ENCODE measurements around the gene POLQ.
"Not testable (repeated sequence)": the region's sequence is repeated elsewhere in the genome, so short reads cannot be mapped to it uniquely, and the experiment has no call there.

POLQ gene

GRCh38 chr3:121545574-121546455, at the start of gene POLQ:
TSS of gene POLQ (minus strand) at chr3:121545988. CDS start at chr3:121545877, 111 bp downstream.
- Histone ChIP-seq H3K9me3 (ENCODE audit: severe bottlenecking) (no peaks in the 10 kb centered on the region), H3K27me3 (ENCODE audit: insufficient read depth, low read depth, severe bottlenecking) (no peaks in the 10 kb centered on the region), H3K4me3 (ENCODE audit: low read depth, low read length) (peak within 1 kb of the TSS; percentile 73), H3K36me3 (peaks cover 22% of the 10 kb centered on the region), H3K27ac (peak within 1 kb of the TSS; percentile 88)
- peak; percentile 92 for DNase-seq
- TF ChIP-seq CTCF (IDR thresholded peaks at IDR 0.05; ENCODE audit: low read depth, low read length), result no peak

GRCh38 chr3:121594850-121595249, 49.1 kb upstream of the POLQ start:
- no peak for TF ChIP-seq CTCF (IDR thresholded peaks at IDR 0.05; ENCODE audit: low read depth, low read length)
- no peak overlapping the region for H3K4me3 ChIP-seq (ENCODE audit: low read depth, low read length)
- H3K36me3 ChIP-seq, result no peaks in the 10 kb centered on the region
- H3K27ac ChIP-seq, result no peak overlapping the region
- no peak for DNase-seq
- H3K27me3 ChIP-seq (ENCODE audit: insufficient read depth, low read depth, severe bottlenecking), result no peaks in the 10 kb centered on the region
- no peaks in the 10 kb centered on the region for H3K9me3 ChIP-seq (ENCODE audit: severe bottlenecking)

DNA sequence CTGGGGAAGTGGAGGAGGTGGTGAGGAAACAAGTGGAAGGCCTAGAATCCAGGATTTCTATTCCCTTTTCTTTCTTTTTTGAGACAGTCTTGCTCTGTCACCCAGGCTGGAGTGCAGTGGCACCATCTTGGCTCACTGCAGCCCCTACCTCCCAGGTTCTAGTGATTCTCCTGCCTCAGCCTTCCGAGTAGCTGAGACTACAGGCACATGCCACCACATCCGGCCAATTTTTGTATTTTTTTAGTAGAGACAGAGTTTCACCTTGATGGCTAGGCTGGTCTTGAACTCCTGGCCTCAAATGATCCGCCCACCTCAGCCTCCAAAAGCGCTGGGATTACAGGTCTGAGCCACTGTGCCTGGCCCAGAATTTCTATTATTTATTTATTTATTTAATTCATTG, 48.0 kb upstream of the POLQ start:
- not testable (repeated sequence) for DNase-seq; H3K4me3 ChIP-seq (ENCODE audit: low read depth, low read length); H3K27me3 ChIP-seq (ENCODE audit: insufficient read depth, low read depth, severe bottlenecking); H3K36me3 ChIP-seq; H3K9me3 ChIP-seq (ENCODE audit: severe bottlenecking); H3K27ac ChIP-seq

- Histone ChIP-seq H3K36me3 (no peaks in the 10 kb centered on the region), H3K27me3 (ENCODE audit: insufficient read depth, low read depth, severe bottlenecking) (no peaks in the 10 kb centered on the region), H3K27ac (peak within 1 kb of the TSS; percentile 43), H3K9me3 (ENCODE audit: severe bottlenecking) (no peaks in the 10 kb centered on the region), H3K4me3 (ENCODE audit: low read depth, low read length) (no peak within 1 kb of the TSS)
- TF ChIP-seq CTCF (IDR thresholded peaks at IDR 0.05; ENCODE audit: low read depth, low read length), result 0 out of 2 replicates have a peak, but pooled peaks have one; percentile 26
- DNase-seq, result peak; percentile 74
These were observed 47.3 kb upstream of the POLQ start, which contains the start of gene FBXO40 for GRCh38 chr3:121592856-121593702. TSS of gene FBXO40 (plus strand) at chr3:121593379. CDS start at chr3:121620576, 27,197 bp downstream.

DNA sequence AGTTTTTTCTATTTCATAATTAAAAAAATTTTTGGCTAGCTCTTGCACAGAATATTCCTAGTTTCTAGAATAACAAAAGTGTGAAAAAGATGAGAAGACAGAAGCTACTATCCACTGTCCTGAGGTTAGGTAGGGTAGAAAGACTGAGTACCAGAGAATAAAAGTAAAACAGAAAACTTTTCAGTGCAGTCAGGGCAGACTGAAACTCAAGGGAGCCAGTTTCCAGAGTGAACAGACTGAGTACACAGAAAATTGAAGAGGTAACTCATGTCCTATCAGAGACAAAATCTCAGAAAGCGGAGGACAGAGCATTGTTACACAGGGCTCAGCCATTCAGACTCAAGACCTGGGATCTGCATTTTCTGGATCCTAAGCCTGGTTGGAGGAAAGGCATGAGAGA, 38.6 kb upstream of the POLQ start:
- no peak for DNase-seq
- Histone ChIP-seq H3K27ac (no peak overlapping the region), H3K36me3 (no peaks in the 10 kb centered on the region), H3K9me3 (ENCODE audit: severe bottlenecking) (no peaks in the 10 kb centered on the region), H3K4me3 (ENCODE audit: low read depth, low read length) (no peak overlapping the region), H3K27me3 (ENCODE audit: insufficient read depth, low read depth, severe bottlenecking) (no peaks in the 10 kb centered on the region)
- TF ChIP-seq CTCF (IDR thresholded peaks at IDR 0.05; ENCODE audit: low read depth, low read length), result no peak

GRCh38 chr3:121581691-121582090, 35.9 kb upstream of the POLQ start:
- no peak for DNase-seq
- H3K4me3 ChIP-seq (ENCODE audit: low read depth, low read length), result no peak overlapping the region
- H3K9me3 ChIP-seq (ENCODE audit: severe bottlenecking), result no peaks in the 10 kb centered on the region
- H3K36me3 ChIP-seq, result no peaks in the 10 kb centered on the region
- H3K27me3 ChIP-seq (ENCODE audit: insufficient read depth, low read depth, severe bottlenecking), result no peaks in the 10 kb centered on the region
- H3K27ac ChIP-seq, result no peak overlapping the region
- TF ChIP-seq CTCF (IDR thresholded peaks at IDR 0.05; ENCODE audit: low read depth, low read length), result no peak

Data from WERI-Rb-1 (cell line).